Upper lobe of left lung (tissue), 6 donors: Measurements from ENCODE around the gene RBM5. TPM values are rescaled to one million over a fixed set of nuclear protein-coding genes. Genes with fewer than 3 reads are reported as not detected.

ENCODE experiments used
- ATAC-seq, 2 donors: fragments of 200-7000 bp; cut with Tn5 transposase; one replicate each; pipeline ENCODE4 v1.9.1; 2022; ENCODE audit warnings: mild to moderate bottlenecking in 2 of 2, moderate library complexity in 2 of 2; ENCODE audit not compliant: low FRiP score in 2 of 2
- DNase-seq, 2 donors: peaks; one replicate each; pipeline ENCODE4 v3.0.0-alpha.2; 2019 to 2020
- H3K27ac ChIP-seq, 4 donors: fragments of 200-600 bp; sonication (generic); one replicate each; pipeline ENCODE4 v1.5.1; 2016 to 2019
- H3K27me3 ChIP-seq, 4 donors: fragments of 200-600 bp; sonication (generic); one replicate each; pipeline ENCODE4 v1.5.1; 2017 to 2019
- H3K36me3 ChIP-seq, 4 donors: fragments of 200-600 bp; sonication (generic); one replicate each; pipeline ENCODE4 v1.5.1; 2016 to 2019
- H3K4me1 ChIP-seq, 4 donors: fragments of 200-600 bp; sonication (generic); one replicate each; pipeline ENCODE4 v1.5.1; 2018 to 2019
- H3K4me3 ChIP-seq, 4 donors: fragments of 200-600 bp; sonication (generic); one replicate each; pipeline ENCODE4 v1.5.1; 2017 to 2019; ENCODE audit warnings: mild to moderate bottlenecking in 2 of 4, moderate library complexity in 1 of 4
- H3K9me3 ChIP-seq, 4 donors: fragments of 200-600 bp; sonication (generic); one replicate each; pipeline ENCODE4 v1.5.1; 2018 to 2019
- EP300 ChIP-seq, 4 donors: sonication (generic); formaldehyde crosslinking; IDR thresholded peaks; one replicate each; pipeline ENCODE4 v1.5.1; 2017; ENCODE audit warnings: antibody characterized with exemption in 4 of 4, control low read depth in 2 of 4
- POLR2A ChIP-seq, 4 donors: fragments of 450-650 bp; IDR thresholded peaks; one replicate each; pipeline ENCODE4 v1.5.1; 2016 to 2017; ENCODE audit warnings: antibody characterized with exemption in 4 of 4, mild to moderate bottlenecking in 2 of 4
- POLR2AphosphoS5 ChIP-seq, 2 donors: sonication (generic); formaldehyde crosslinking; IDR thresholded peaks; one replicate each; pipeline ENCODE4 v1.5.1; 2017; ENCODE audit warnings: antibody characterized with exemption in 2 of 2
- WGBS, 2 donors: methylation state at CpG; one replicate each; pipeline ENCODE4 v1.1.5; 2017 to 2018; 5-methylcytosine and 5-hydroxymethylcytosine counted together
- total RNA-seq, 6 donors: library from RNA; depleted of rRNA in 4 of 6; stranded (reverse); fragments of >200 nt in 4 of 6; gene quantifications; one replicate each; pipeline versions ENCODE4 v1.1.0 to v1.2.1, GENCODE V29; 2016 to 2021
- TF ChIP-seq, protein P1 (sequence below), 6 experiments: fragments of 450-650 bp in 4 of 6; fragments of 200-600 bp in 2 of 6; sonication (generic) in 2 of 6; IDR thresholded peaks; one replicate each; pipeline ENCODE4 v1.5.1; 2016 to 2019; ENCODE audit warnings: antibody characterized with exemption in 6 of 6
- donor health status: DM: no; HTN: no; CAD: no; lungs with moderate emphysema.
- donor health status: DM: no; HTN: yes; CAD: no; lungs with severe emphysema.

The RBM5 gene
- total RNA-seq, 6 donors from 2014 or later, result 130 to 713 (median 189) TPM

- no peaks in the 10 kb centered on the region for H3K27me3 ChIP-seq
- WGBS, 2 donors, result 88% methylated on average over 11 of the region's 13 CpGs; no CpG with 5 or more reads in 1 of the 2 donors
- ATAC-seq (no peak), DNase-seq (no peak)
- no peak overlapping the region for H3K4me3 ChIP-seq
- no peak overlapping the region for H3K27ac ChIP-seq
- peaks cover 9 to 17% (median 13%) of the 10 kb centered on the region in 4 donors for H3K4me1 ChIP-seq
- TF ChIP-seq POLR2A (IDR thresholded peaks at IDR 0.05), result no peak
- no peak for TF ChIP-seq POLR2AphosphoS5 (IDR thresholded peaks at IDR 0.05)
- no peak for TF ChIP-seq EP300 (IDR thresholded peaks at IDR 0.05)
- TF ChIP-seq, protein P1, sequence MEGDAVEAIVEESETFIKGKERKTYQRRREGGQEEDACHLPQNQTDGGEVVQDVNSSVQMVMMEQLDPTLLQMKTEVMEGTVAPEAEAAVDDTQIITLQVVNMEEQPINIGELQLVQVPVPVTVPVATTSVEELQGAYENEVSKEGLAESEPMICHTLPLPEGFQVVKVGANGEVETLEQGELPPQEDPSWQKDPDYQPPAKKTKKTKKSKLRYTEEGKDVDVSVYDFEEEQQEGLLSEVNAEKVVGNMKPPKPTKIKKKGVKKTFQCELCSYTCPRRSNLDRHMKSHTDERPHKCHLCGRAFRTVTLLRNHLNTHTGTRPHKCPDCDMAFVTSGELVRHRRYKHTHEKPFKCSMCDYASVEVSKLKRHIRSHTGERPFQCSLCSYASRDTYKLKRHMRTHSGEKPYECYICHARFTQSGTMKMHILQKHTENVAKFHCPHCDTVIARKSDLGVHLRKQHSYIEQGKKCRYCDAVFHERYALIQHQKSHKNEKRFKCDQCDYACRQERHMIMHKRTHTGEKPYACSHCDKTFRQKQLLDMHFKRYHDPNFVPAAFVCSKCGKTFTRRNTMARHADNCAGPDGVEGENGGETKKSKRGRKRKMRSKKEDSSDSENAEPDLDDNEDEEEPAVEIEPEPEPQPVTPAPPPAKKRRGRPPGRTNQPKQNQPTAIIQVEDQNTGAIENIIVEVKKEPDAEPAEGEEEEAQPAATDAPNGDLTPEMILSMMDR (IDR thresholded peaks at IDR 0.05), result no peak
- H3K36me3 ChIP-seq, result no peaks in the 10 kb centered on the region
- no peaks in the 10 kb centered on the region for H3K9me3 ChIP-seq
Measured at GRCh38 chr3:50139718-50140423, 51.2 kb downstream of the RBM5 start.

- DNase-seq (no peak), ATAC-seq (no peak)
- TF ChIP-seq POLR2A (IDR thresholded peaks at IDR 0.05), result no peak
- TF ChIP-seq, protein P1 (IDR thresholded peaks at IDR 0.05), result no peak
- TF ChIP-seq POLR2AphosphoS5 (IDR thresholded peaks at IDR 0.05), result no peak
- no peak for TF ChIP-seq EP300 (IDR thresholded peaks at IDR 0.05)
- Histone ChIP-seq H3K27ac (no peak overlapping the region), H3K9me3 (no peaks in the 10 kb centered on the region), H3K36me3 (no peaks in the 10 kb centered on the region), H3K4me3 (no peak overlapping the region), H3K27me3 (no peaks in the 10 kb centered on the region), H3K4me1 (peaks cover 9 to 17% (median 13%) of the 10 kb centered on the region in 4 donors)
- WGBS, 2 donors, result 96 to 98% methylated on average over 2 to 12 of the region's 12 CpGs
Measured at GRCh38 chr3:50140990-50141389, 52.3 kb downstream of the RBM5 start.

GRCh38 chr3:50146316-50146901 is 57.7 kb downstream of the RBM5 start:
- DNase-seq (no peak), ATAC-seq (no peak)
- TF ChIP-seq EP300 (IDR thresholded peaks at IDR 0.05) (no peak), POLR2AphosphoS5 (IDR thresholded peaks at IDR 0.05) (no peak), POLR2A (IDR thresholded peaks at IDR 0.05) (no peak)
- TF ChIP-seq, protein P1 (IDR thresholded peaks at IDR 0.05), result no peak
- Histone ChIP-seq H3K4me3 (no peak overlapping the region), H3K27ac (no peak overlapping the region), H3K9me3 (no peaks in the 10 kb centered on the region), H3K36me3 (no peaks in the 10 kb centered on the region), H3K4me1 (peaks cover 0 to 11% (median 7%) of the 10 kb centered on the region in 4 donors), H3K27me3 (no peaks in the 10 kb centered on the region)
- 84 to 86% methylated on average over 3 of the region's 3 CpGs for WGBS, 2 donors

DNA sequence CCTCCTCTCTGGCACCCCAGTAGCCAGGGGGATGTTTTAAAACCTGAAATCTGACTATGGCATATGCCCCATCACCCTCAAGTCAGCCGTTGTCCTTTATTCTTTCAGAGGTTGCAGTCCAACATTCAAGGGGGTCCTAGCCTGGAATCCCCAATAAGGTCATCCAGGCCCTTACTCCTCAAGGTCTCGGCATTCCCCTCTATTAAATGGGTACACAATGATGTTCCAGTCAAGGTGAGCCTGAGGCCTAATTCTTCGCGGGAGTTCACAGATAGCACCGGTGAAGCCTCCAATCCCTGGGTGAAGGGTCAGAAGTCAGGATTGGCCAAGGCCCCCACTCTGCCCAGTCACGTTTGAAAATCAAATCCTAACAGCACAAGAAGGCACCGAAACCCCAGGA is 58.3 kb downstream of the RBM5 start:
- ATAC-seq, result no peak
- DNase-seq, result no peak
- no peak overlapping the region for H3K27ac ChIP-seq
- no peaks in the 10 kb centered on the region for H3K9me3 ChIP-seq
- H3K27me3 ChIP-seq, result no peaks in the 10 kb centered on the region
- H3K4me1 ChIP-seq, result peaks cover 0 to 11% (median 7%) of the 10 kb centered on the region in 4 donors
- no peak overlapping the region for H3K4me3 ChIP-seq
- 95 to 97% methylated on average over 6 to 7 of the region's 7 CpGs for WGBS, 2 donors
- no peaks in the 10 kb centered on the region for H3K36me3 ChIP-seq
- TF ChIP-seq, protein P1 (IDR thresholded peaks at IDR 0.05), result no peak
- TF ChIP-seq EP300 (IDR thresholded peaks at IDR 0.05), result no peak
- TF ChIP-seq POLR2AphosphoS5 (IDR thresholded peaks at IDR 0.05), result no peak
- no peak for TF ChIP-seq POLR2A (IDR thresholded peaks at IDR 0.05)
